Left ventricle myocardium inferior (tissue), 1 donor: ENCODE measurements around the gene NKD1. TPM values are rescaled to one million over a fixed set of nuclear protein-coding genes. Genes with fewer than 3 reads are reported as not detected.
A peak's percentile ranks its signal among the peaks of the same experiment; 100 is the strongest.

Source experiments
- DNase-seq: peaks from one replicate; pipeline ENCODE4 v3.0.0-alpha.2; 2020
- H3K27ac ChIP-seq: fragments of 200-600 bp; replicated peaks from 2 replicates; pipeline ENCODE4 v1.8.0; 2021
- H3K27me3 ChIP-seq: fragments of 200-600 bp; 2 replicates; pipeline ENCODE4 v1.8.0; 2021; ENCODE audit warnings: low read depth
- H3K36me3 ChIP-seq: fragments of 200-600 bp; 2 replicates; pipeline ENCODE4 v1.8.0; 2021
- H3K4me1 ChIP-seq: fragments of 200-600 bp; 2 replicates; pipeline ENCODE4 v1.8.0; 2021
- H3K4me3 ChIP-seq: fragments of 200-600 bp; 2 replicates; pipeline ENCODE4 v1.8.0; 2021; ENCODE audit warnings: mild to moderate bottlenecking, moderate library complexity
- H3K9me3 ChIP-seq: fragments of 200-600 bp; replicated peaks from 2 replicates; pipeline ENCODE4 v1.8.0; 2021
- intact Hi-C: fragments of 100-400 bp; cut with micrococcal nuclease; formaldehyde crosslinking; loops from one replicate; pipeline ENCODE4 v1.11.0; 2022
- total RNA-seq: library from RNA; stranded (reverse); fragmentation: NEBNext Ultra II Directional; extraction: Animal tissue kit (Norgen Biotek cat#: 25700); gene quantifications from one replicate; pipeline ENCODE4 v1.2.1, GENCODE V29; 2021
- TF ChIP-seq, protein P1 (sequence below): fragments of 200-600 bp; IDR thresholded peaks from 2 replicates; pipeline ENCODE4 v1.8.0; 2021; ENCODE audit warnings: antibody characterized with exemption, mild to moderate bottlenecking, borderline replicate concordance
- donor health status: DM: no; HTN: yes; CAD: no; lungs with severe emphysema.

The NKD1 gene
- total RNA-seq, 1 donor from 2014 or later: 1.5 TPM

DNA sequence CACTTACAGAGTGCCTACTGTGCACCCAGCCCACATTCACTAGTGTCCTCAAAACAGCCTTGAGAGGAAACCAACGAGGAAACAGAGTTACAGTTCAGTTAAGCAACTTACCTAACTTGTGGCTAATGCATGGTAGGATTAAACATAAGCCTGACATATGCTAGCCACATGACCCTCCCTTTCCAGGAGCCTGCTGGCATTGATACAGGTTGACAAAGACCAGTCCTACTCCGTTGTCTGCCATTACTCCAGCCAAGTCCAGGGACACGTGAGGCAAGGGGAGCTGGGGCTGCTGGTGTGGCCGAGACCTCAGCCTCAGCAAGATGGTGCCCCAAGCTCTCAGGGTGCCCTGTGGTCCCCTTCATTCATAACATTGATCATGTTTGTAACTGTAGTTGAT, 95.0 kb downstream of the NKD1 start:
- no peak for DNase-seq
- Histone ChIP-seq H3K9me3 (no peaks in the 10 kb centered on the region), H3K27me3 (peaks cover 53% of the 10 kb centered on the region), H3K27ac (no peak overlapping the region), H3K36me3 (no peaks in the 10 kb centered on the region), H3K4me1 (no peaks in the 10 kb centered on the region), H3K4me3 (no peak overlapping the region)
- intact Hi-C loops: no loop called here
- TF ChIP-seq, protein P1, sequence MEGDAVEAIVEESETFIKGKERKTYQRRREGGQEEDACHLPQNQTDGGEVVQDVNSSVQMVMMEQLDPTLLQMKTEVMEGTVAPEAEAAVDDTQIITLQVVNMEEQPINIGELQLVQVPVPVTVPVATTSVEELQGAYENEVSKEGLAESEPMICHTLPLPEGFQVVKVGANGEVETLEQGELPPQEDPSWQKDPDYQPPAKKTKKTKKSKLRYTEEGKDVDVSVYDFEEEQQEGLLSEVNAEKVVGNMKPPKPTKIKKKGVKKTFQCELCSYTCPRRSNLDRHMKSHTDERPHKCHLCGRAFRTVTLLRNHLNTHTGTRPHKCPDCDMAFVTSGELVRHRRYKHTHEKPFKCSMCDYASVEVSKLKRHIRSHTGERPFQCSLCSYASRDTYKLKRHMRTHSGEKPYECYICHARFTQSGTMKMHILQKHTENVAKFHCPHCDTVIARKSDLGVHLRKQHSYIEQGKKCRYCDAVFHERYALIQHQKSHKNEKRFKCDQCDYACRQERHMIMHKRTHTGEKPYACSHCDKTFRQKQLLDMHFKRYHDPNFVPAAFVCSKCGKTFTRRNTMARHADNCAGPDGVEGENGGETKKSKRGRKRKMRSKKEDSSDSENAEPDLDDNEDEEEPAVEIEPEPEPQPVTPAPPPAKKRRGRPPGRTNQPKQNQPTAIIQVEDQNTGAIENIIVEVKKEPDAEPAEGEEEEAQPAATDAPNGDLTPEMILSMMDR: no peak

DNA sequence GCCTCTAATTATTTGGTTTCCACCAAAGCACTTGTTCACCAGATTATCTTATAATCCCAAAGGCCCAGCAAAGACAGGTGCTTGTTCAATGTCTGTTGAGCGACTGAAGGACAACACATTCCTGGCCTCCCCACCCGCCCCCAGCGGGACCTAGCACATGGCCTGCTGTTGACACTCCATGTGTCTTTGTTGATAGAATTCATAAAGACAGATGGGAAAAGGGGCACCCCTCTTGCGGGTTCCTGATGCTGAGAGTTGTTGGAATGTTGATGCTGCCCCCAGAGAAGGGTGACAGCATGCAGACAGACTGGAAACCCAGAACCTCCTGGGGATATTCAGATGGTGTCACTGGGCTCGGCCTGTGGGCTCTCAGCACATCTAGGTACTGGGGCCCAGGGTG, 96.0 kb downstream of the NKD1 start:
- Histone ChIP-seq H3K4me1 (no peaks in the 10 kb centered on the region), H3K27me3 (peaks cover 53% of the 10 kb centered on the region), H3K27ac (no peak overlapping the region), H3K9me3 (no peaks in the 10 kb centered on the region), H3K36me3 (no peaks in the 10 kb centered on the region), H3K4me3 (no peak overlapping the region)
- intact Hi-C loops: no loop called here
- no peak for DNase-seq
- TF ChIP-seq, protein P1: no peak

DNA sequence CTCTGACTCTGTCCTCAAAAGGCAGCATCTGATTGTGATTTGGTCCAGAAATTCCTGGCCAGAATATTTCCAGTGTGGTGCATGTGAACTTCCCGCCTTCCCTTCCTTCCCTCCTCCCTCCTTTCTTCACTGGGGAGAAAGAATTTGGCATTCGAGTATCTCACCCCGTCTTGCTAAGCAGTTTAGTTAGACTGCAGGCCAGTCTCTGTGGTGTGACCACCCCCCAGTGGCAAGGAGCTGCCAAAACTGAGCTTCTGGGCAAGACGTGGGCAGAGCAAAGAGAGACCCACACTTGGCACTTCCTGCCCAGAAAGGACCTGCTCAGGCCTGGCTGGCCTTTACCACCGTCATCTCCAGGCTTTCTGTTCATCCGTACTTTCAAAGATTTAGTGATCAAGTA, 96.5 kb downstream of the NKD1 start:
- TF ChIP-seq, protein P1: peak; percentile 57
- Histone ChIP-seq H3K27me3 (peaks cover 53% of the 10 kb centered on the region), H3K36me3 (no peaks in the 10 kb centered on the region), H3K9me3 (no peaks in the 10 kb centered on the region), H3K4me1 (no peaks in the 10 kb centered on the region), H3K4me3 (no peak overlapping the region), H3K27ac (no peak overlapping the region)
- DNase-seq: no peak
- intact Hi-C loops: no loop called here

DNA sequence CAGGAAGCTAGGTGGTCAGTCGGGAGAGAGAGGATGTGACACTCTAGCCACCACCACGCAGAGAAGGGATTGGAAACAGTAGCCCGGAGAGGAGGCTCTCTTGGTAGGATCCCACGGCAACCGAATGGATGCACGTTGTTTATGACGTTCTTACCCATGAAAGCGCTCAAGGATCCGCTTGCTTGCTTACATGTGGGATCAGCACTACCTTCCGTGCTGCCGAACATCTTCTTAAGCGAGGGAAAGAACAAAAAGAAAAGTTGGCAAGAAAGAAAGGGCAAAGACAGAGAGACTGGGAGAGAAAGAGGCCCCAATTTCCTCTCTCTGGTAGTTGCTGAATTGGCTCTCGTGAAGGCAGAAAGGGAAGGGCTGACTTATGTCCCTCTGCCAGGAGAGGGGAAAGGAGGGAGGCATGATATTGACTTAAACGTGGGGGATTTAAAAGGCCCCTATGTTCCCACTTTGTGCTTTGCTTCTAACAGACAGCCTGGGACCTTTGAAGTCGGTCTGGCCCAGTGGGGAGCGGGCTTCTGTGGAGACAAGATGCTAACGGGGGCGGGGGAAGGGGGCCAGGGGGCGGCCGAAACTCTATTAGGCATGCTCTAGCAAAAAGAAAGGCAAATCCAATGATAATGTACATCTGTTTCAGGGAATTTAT, 97.5 kb downstream of the NKD1 start:
- Histone ChIP-seq H3K4me1 (no peaks in the 10 kb centered on the region), H3K36me3 (no peaks in the 10 kb centered on the region), H3K27me3 (peaks cover 52% of the 10 kb centered on the region), H3K27ac (no peak overlapping the region), H3K4me3 (no peak overlapping the region), H3K9me3 (no peaks in the 10 kb centered on the region)
- DNase-seq: no peak
- intact Hi-C loops: no loop called here
- TF ChIP-seq, protein P1: no peak

DNA sequence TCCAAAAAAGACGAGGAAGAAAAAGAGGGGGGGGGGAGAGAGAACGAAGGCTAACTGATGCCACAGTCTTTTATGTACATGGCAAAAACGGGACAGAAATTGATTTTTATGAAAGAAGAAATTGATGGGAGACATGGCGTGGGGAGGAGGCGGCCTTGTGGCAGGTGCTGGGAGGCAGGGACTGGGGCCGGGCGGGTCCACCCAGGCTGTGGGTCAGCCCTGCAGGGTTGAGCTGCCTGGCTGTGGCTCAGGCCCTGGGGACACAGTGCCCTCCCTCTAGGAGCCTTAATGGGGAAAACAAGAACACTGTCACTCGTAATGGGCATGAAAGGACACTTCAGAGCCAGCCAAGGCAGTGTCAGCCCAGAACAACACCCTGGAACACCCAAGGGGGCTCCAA, 98.1 kb downstream of the NKD1 start:
- H3K36me3 ChIP-seq: no peaks in the 10 kb centered on the region
- no peak overlapping the region for H3K4me3 ChIP-seq
- intact Hi-C loops: no loop called here

More for the DNA sequence above, 98.1 kb downstream of the NKD1 start:
- H3K27me3 ChIP-seq: peaks cover 47% of the 10 kb centered on the region
- TF ChIP-seq, protein P1: no peak
- no peaks in the 10 kb centered on the region for H3K9me3 ChIP-seq
- no peak overlapping the region for H3K27ac ChIP-seq
- H3K4me1 ChIP-seq: no peaks in the 10 kb centered on the region
- DNase-seq: no peak
